HepG2 (cell line): Measurements from ENCODE around the gene CYP26B1. TPM values are rescaled to one million over a fixed set of nuclear protein-coding genes. Genes with fewer than 3 reads are reported as not detected.

Experiments
- ATAC-seq: fragments of 200-7000 bp; cut with Tn5 transposase; 3 replicates; pipeline ENCODE4 v1.9.1; 2020; ENCODE audit warnings: mild to moderate bottlenecking, moderate library complexity
- BruUV-seq: library from RNA; stranded (reverse); fragments of 400-500 nt; replicated peaks from 2 replicates; lab custom pipeline; 2021; lab: Mats Ljungman, UMichigan
- CTCF ChIA-PET: fragments of 300-600 bp; formaldehyde crosslinking; extraction: SDS; loops from one replicate; lab custom pipeline; 2021; ENCODE audit warnings: low total read pairs, inconsistent platforms, low intra/inter-chr PET ratio; lab: Yijun Ruan, JAX
- POLR2A ChIA-PET: fragments of 350-600 bp; sonication (Branson Sonifier 250); formaldehyde crosslinking; loops from one replicate; lab custom pipeline; 2020; ENCODE audit warnings: antibody characterized with exemption, inconsistent platforms; lab: Yijun Ruan, JAX
- DNase-seq: peaks from one replicate; pipeline ENCODE4 v3.0.0-alpha.2; 2015; ENCODE audit warnings: low spot score
- FAIRE-seq: peaks from 3 replicates; lab custom pipeline; 2011; peaks lifted over from hg19 to GRCh38; lab: Jason Lieb, UNC
- H2AFZ ChIP-seq: one replicate; pipeline ENCODE4 v1.6.1; 2011; ENCODE audit warnings: low read length, inconsistent platforms
- H3K27ac ChIP-seq: fragments of 300-600 bp; 3 replicates; pipeline ENCODE4 v1.8.0; 2011; ENCODE audit warnings: mixed run types, mild to moderate bottlenecking, mixed read lengths, low read length, inconsistent platforms; ENCODE audit not compliant: insufficient read depth; ENCODE audit errors: extremely low read length
- H3K27me3 ChIP-seq, 2 experiments: fragments of 200-600 bp in 1 of 2; 2 replicates in 1 of 2; 3 replicates in 1 of 2; pipeline versions ENCODE4 v1.6.0 to v1.8.0; 2011; ENCODE audit warnings: low read length in 2 of 2, mild to moderate bottlenecking in 2 of 2, moderate library complexity in 2 of 2, inconsistent platforms in 1 of 2; ENCODE audit not compliant: insufficient read depth in 2 of 2, control insufficient read depth in 1 of 2
- H3K36me3 ChIP-seq, 2 experiments: fragments of 200-600 bp in 1 of 2; replicated peaks in 1 of 2; 2 replicates in 1 of 2; 3 replicates in 1 of 2; pipeline versions ENCODE4 v1.5.1 to v1.8.0; 2011; ENCODE audit warnings: low read length in 2 of 2, inconsistent platforms in 1 of 2; ENCODE audit not compliant: insufficient read depth in 2 of 2, control insufficient read depth in 1 of 2
- H3K4me1 ChIP-seq: 2 replicates; pipeline ENCODE4 v1.5.1; 2012; ENCODE audit warnings: low read length, inconsistent platforms; ENCODE audit not compliant: insufficient read depth
- H3K4me2 ChIP-seq: 2 replicates; pipeline ENCODE4 v1.6.0; 2011; ENCODE audit warnings: low read depth, low read length, inconsistent platforms
- H3K4me3 ChIP-seq, 3 experiments: fragments of 200-600 bp in 1 of 3; sonication (generic), shearing (Covaris generic) in 1 of 3; replicated peaks in 1 of 3; 2 replicates each; pipeline ENCODE4 v1.5.1; 2011 to 2016; ENCODE audit warnings: low read length in 3 of 3, inconsistent platforms in 2 of 3, low read depth in 2 of 3, mild to moderate bottlenecking in 2 of 3, control low read depth in 1 of 3, mixed read lengths in 1 of 3; ENCODE audit not compliant: insufficient read depth in 1 of 3
- H3K79me2 ChIP-seq: one replicate; pipeline ENCODE4 v1.6.1; 2011; ENCODE audit warnings: low read length, inconsistent platforms; ENCODE audit not compliant: insufficient read depth
- H3K9ac ChIP-seq: 2 replicates; pipeline ENCODE4 v1.6.0; 2011; ENCODE audit warnings: mild to moderate bottlenecking, low read depth, low read length, inconsistent platforms; ENCODE audit not compliant: insufficient read depth
- H3K9me3 ChIP-seq: 2 replicates; pipeline ENCODE4 v1.5.1; 2012; ENCODE audit warnings: mild to moderate bottlenecking, low read length
- H4K20me1 ChIP-seq: 2 replicates; pipeline ENCODE4 v1.6.0; 2011; ENCODE audit warnings: inconsistent platforms, mild to moderate bottlenecking, low read length, moderate library complexity; ENCODE audit not compliant: insufficient read depth
- ATM ChIP-seq: fragments of 450-650 bp; IDR thresholded peaks from 2 replicates; pipeline ENCODE4 v1.7.1; 2017; ENCODE audit warnings: mild to moderate bottlenecking, borderline replicate concordance
- FOXK2 ChIP-seq: fragments of 450-650 bp; IDR thresholded peaks from 2 replicates; pipeline ENCODE4 v1.6.1; 2016
- FOXP4 ChIP-seq: sonication (generic); formaldehyde crosslinking; IDR thresholded peaks from 2 replicates; pipeline ENCODE4 v1.4.0; 2020; ENCODE audit warnings: missing genetic modification reagents
- HDAC2 ChIP-seq: sonication (generic); formaldehyde crosslinking; IDR thresholded peaks from 2 replicates; pipeline ENCODE4 v1.4.0; 2020; ENCODE audit warnings: missing genetic modification reagents
- MATR3 ChIP-seq: sonication (generic); formaldehyde crosslinking; IDR thresholded peaks from 2 replicates; pipeline ENCODE4 v1.4.0; 2020; ENCODE audit warnings: missing genetic modification reagents
- MEIS1 ChIP-seq: sonication (generic); formaldehyde crosslinking; IDR thresholded peaks from 2 replicates; pipeline ENCODE4 v1.9.0; 2021; ENCODE audit warnings: mild to moderate bottlenecking, missing genetic modification reagents, moderate library complexity, borderline replicate concordance
- PCBP1 ChIP-seq: fragments of 200-400 bp; formaldehyde crosslinking; IDR thresholded peaks from 2 replicates; pipeline ENCODE4 v1.6.1; 2017; ENCODE audit warnings: mild to moderate bottlenecking, low read depth, low read length, borderline replicate concordance
- RFXANK ChIP-seq: IDR thresholded peaks from 2 replicates; pipeline ENCODE4 v1.6.1; 2016
- SIN3B ChIP-seq: fragments of 150-350 bp; IDR thresholded peaks from 2 replicates; pipeline ENCODE4 v1.6.1; 2014; ENCODE audit warnings: low read length
- SP5 ChIP-seq: IDR thresholded peaks from 2 replicates; pipeline ENCODE4 v1.6.1; 2016; ENCODE audit warnings: low read depth, borderline replicate concordance
- ZNF510 ChIP-seq: sonication (generic); formaldehyde crosslinking; IDR thresholded peaks from 2 replicates; pipeline ENCODE4 v1.4.0; 2020; ENCODE audit warnings: low read depth, mild to moderate bottlenecking, missing genetic modification reagents
- WGBS: methylation state at CpG from one replicate; pipeline ENCODE4 v1.1.6; 2017; ENCODE audit warnings: low lambda C conversion rate; 5-methylcytosine and 5-hydroxymethylcytosine counted together
- in situ Hi-C: cut with HindIII; loops from 2 replicates; pipeline ENCODE4 v1.10.0; 2017; ENCODE audit warnings: low pct_unique_long_range_greater_than_20kb; ENCODE audit not compliant: extremely low pct_ligation_motif_present
- intact Hi-C: fragments of 100-400 bp; cut with micrococcal nuclease; formaldehyde crosslinking; loops from one replicate; pipeline ENCODE4 v1.10.0; 2022; ENCODE audit not compliant: unreplicated experiment
- polyA plus RNA-seq, 8 experiments: library from polyadenylated mRNA; depleted of rRNA in 3 of 8; stranded (reverse) in 7 of 8; unstranded in 1 of 8; fragments of >200 nt; fragmentation: Illumina TruSeq in 4 of 8; extraction: Trizol in 4 of 8; gene quantifications; 2 replicates each; pipeline versions ENCODE4 v1.2.1 to v1.2.3, GENCODE V29; 2011 to 2016; ENCODE audit warnings: low read depth in 4 of 8, missing spikeins in 1 of 8, mixed read lengths in 1 of 8; ENCODE audit not compliant: insufficient read depth in 1 of 8
- total RNA-seq, 5 experiments: library from RNA; depleted of rRNA; stranded (reverse); fragments of >200 nt; fragmentation: Illumina TruSeq; extraction: Trizol; gene quantifications; 2 replicates each; pipeline ENCODE4 v1.2.3, GENCODE V29; 2016; ENCODE audit warnings: low read depth in 1 of 5

Gene CYP26B1
- total and polyA plus RNA-seq, 2 of the 13 experiments (the other 11 are each of a cell fraction or from before 2014, with no cell fraction given), result 0.05 to 0.07 TPM

GRCh38 chr2:72113847-72114692, 33.6 kb downstream of the CYP26B1 start:
- in situ Hi-C loops, result no loop called here
- H3K4me1 ChIP-seq, result no peaks in the 10 kb centered on the region
- CTCF ChIA-PET, result no interaction called here
- H3K4me2 ChIP-seq, result no peak overlapping the region
- peaks cover 7% of the 10 kb centered on the region; the same call in 1 of the 2 replicates for H4K20me1 ChIP-seq
- intact Hi-C loops, result loop anchor here (5.0 kb wide), 1 partner anchor 833 kb away; no protein-coding TSS in a partner anchor
- H2AFZ ChIP-seq, result no peak overlapping the region
- WGBS, result 34% methylated on average over 14 of the region's 15 CpGs
- TF ChIP-seq FOXP4 (CRISPR knock-in tag) (no peak), MATR3 (CRISPR knock-in tag) (no peak), ATM (no peak), MEIS1 (CRISPR knock-in tag) (no peak), ZNF510 (CRISPR knock-in tag) (no peak), SP5 (CRISPR knock-in tag) (no peak), FOXK2 (no peak), PCBP1 (no peak), HDAC2 (no peak), SIN3B (no peak), RFXANK (CRISPR knock-in tag) (no peak)
- no peak overlapping the region for H3K4me3 ChIP-seq
- ATAC-seq, result no peak
- POLR2A ChIA-PET, result no interaction called here
- FAIRE-seq, result no peak
- H3K79me2 ChIP-seq, result no peaks in the 10 kb centered on the region
- DNase-seq, result no peak
- peaks cover 9 to 83% of the 10 kb centered on the region in 2 experiments; a peak in 4 of 5 replicates for H3K27me3 ChIP-seq
- no peaks in the 10 kb centered on the region for H3K36me3 ChIP-seq
- H3K9ac ChIP-seq, result no peak overlapping the region
- no TSS peak for BruUV-seq
- H3K9me3 ChIP-seq, result no peaks in the 10 kb centered on the region
- H3K27ac ChIP-seq, result no peak overlapping the region
